Activated naive CD4-positive, alpha-beta T cell treated with anti-CD3 and anti-CD28 coated beads for 36 hours (primary cell): ENCODE results near the gene TMEM167A. TPM values are rescaled to one million over a fixed set of nuclear protein-coding genes. Genes with fewer than 3 reads are reported as not detected.
A peak's percentile ranks its signal among the peaks of the same experiment; 100 is the strongest.

Experiments
- CTCF ChIA-PET: fragments of 350-600 bp; sonication (Branson Sonifier 250); formaldehyde crosslinking; loops from one replicate; lab custom pipeline; 2021; ENCODE audit warnings: antibody characterized with exemption; lab: Charles Lee
- DNase-seq: peaks from one replicate; pipeline ENCODE4 v3.0.0-alpha.2; 2020
- H3K27ac Mint-ChIP-seq: one replicate; pipeline ENCODE4 v1.8.0; 2021; ENCODE audit warnings: mild to moderate bottlenecking, mixed read lengths
- H3K27me3 Mint-ChIP-seq: one replicate; pipeline ENCODE4 v1.8.0; 2021; ENCODE audit warnings: low read depth, mixed read lengths
- H3K36me3 Mint-ChIP-seq: one replicate; pipeline ENCODE4 v1.8.0; 2021; ENCODE audit warnings: low read depth, mixed read lengths
- H3K4me1 Mint-ChIP-seq: one replicate; pipeline ENCODE4 v1.8.0; 2021; ENCODE audit warnings: low read depth, mixed read lengths
- H3K4me3 Mint-ChIP-seq: one replicate; pipeline ENCODE4 v1.8.0; 2021; ENCODE audit warnings: mild to moderate bottlenecking, moderate library complexity, mixed read lengths
- H3K9me3 Mint-ChIP-seq: one replicate; pipeline ENCODE4 v1.8.0; 2021; ENCODE audit warnings: mixed read lengths
- intact Hi-C: fragments of 100-400 bp; cut with micrococcal nuclease; formaldehyde crosslinking; loops from one replicate; pipeline ENCODE4 v1.15.1; 2023
- total RNA-seq, 2 experiments: library from RNA; stranded (reverse); gene quantifications; one replicate each; pipeline ENCODE4 v1.2.3, GENCODE V29; 2021

Gene TMEM167A
- 10 to 100 TPM; 58.8 to 64.4 TPM for total RNA-seq

- H3K4me3 Mint-ChIP-seq = peak within 1 kb of the TSS; percentile 98
- peak; percentile 95 for DNase-seq
- peaks cover 25% of the 10 kb centered on the region for H3K36me3 Mint-ChIP-seq
- intact Hi-C loops = loop anchor here (2.0 to 10.0 kb wide), 7 partner anchors 110 to 1776 kb away; partner anchors contain the start of genes ATG10, RPS23 and ZCCHC9
- no peaks in the 10 kb centered on the region for H3K9me3 Mint-ChIP-seq
- peak within 1 kb of the TSS; percentile 96 for H3K27ac Mint-ChIP-seq
- no peaks in the 10 kb centered on the region for H3K27me3 Mint-ChIP-seq
- CTCF ChIA-PET = no interaction called here
- peaks cover 48% of the 10 kb centered on the region for H3K4me1 Mint-ChIP-seq
Observed at GRCh38 chr5:83076742-83077661, at the start of gene TMEM167A, which contains the start of gene XRCC4. TMEM167A (minus strand) TSS chr5:83077394; CDS start chr5:83077323, 71 bp downstream. XRCC4 (plus strand) TSS chr5:83077547; CDS start chr5:83104920, 27,373 bp downstream.

GRCh38 chr5:83126501-83126900, 49.3 kb upstream of the TMEM167A start:
- CTCF ChIA-PET = no interaction called here
- H3K36me3 Mint-ChIP-seq = peaks cover 22% of the 10 kb centered on the region
- no peaks in the 10 kb centered on the region for H3K27me3 Mint-ChIP-seq
- peaks cover 17% of the 10 kb centered on the region for H3K9me3 Mint-ChIP-seq
- intact Hi-C loops = no loop called here
- no peaks in the 10 kb centered on the region for H3K4me1 Mint-ChIP-seq
- no peak for DNase-seq
- H3K4me3 Mint-ChIP-seq = no peak overlapping the region
- no peak overlapping the region for H3K27ac Mint-ChIP-seq

DNA sequence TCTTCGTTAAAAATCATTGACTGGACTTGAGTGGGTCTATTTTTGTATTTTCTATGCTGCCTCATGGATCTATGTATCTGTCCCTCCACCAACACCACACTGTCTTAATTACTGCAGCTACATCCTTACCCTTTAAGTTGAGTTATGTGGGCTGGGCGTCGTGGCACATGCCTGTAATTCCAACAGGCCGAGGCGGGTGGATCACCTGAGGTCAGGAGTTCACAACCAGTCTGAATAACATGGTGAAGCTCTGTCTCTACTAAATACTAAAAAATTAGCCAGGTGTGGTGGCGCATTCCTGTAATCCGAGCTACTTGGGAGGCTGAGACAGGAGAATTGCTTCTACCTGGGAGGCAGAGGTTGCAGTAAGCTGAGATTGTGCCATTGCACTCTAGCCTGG, 48.4 kb upstream of the TMEM167A start:
- no peaks in the 10 kb centered on the region for H3K27me3 Mint-ChIP-seq
- intact Hi-C loops = no loop called here
- peaks cover 17% of the 10 kb centered on the region for H3K36me3 Mint-ChIP-seq
- no peak overlapping the region for H3K4me3 Mint-ChIP-seq
- H3K9me3 Mint-ChIP-seq = peaks cover 10% of the 10 kb centered on the region
- no peak overlapping the region for H3K27ac Mint-ChIP-seq
- H3K4me1 Mint-ChIP-seq = no peaks in the 10 kb centered on the region
- DNase-seq = no peak
- CTCF ChIA-PET = no interaction called here

GRCh38 chr5:83124593-83124992, 47.4 kb upstream of the TMEM167A start:
- Mint-ChIP-seq H3K27me3 (no peaks in the 10 kb centered on the region), H3K4me3 (no peak overlapping the region), H3K27ac (no peak overlapping the region), H3K4me1 (no peaks in the 10 kb centered on the region), H3K9me3 (peaks cover 10% of the 10 kb centered on the region), H3K36me3 (peaks cover 13% of the 10 kb centered on the region)
- no peak for DNase-seq
- intact Hi-C loops = no loop called here
- CTCF ChIA-PET = no interaction called here

- Mint-ChIP-seq H3K27me3 (no peaks in the 10 kb centered on the region), H3K9me3 (peaks cover 10% of the 10 kb centered on the region), H3K4me1 (no peaks in the 10 kb centered on the region), H3K27ac (no peak overlapping the region), H3K4me3 (no peak overlapping the region), H3K36me3 (peaks cover 22% of the 10 kb centered on the region)
- intact Hi-C loops = no loop called here
- CTCF ChIA-PET = no interaction called here
- no peak for DNase-seq
Observed at GRCh38 chr5:83118976-83119375, 41.8 kb upstream of the TMEM167A start.

DNA sequence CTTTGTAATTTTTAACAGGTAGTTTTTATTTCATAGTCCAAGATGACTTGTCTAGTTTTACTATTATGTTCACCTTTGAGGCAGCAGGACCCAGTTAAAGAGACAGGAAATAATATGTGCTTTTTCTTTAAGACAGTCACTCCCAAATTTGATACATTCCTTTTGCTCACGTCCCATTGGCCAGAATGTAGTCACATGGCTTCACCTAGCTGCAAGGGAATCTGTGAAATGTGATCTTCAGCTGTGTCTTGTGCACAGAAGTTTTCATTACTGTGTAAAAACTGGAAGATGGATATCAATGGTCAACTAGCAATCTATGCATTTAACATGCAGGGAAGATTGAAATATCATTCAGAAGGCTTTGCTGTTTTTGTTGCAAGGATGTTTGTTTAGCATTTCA, 41.3 kb upstream of the TMEM167A start:
- no peak overlapping the region for H3K27ac Mint-ChIP-seq
- H3K4me3 Mint-ChIP-seq = no peak overlapping the region
- H3K27me3 Mint-ChIP-seq = no peaks in the 10 kb centered on the region
- intact Hi-C loops = no loop called here
- H3K4me1 Mint-ChIP-seq = no peaks in the 10 kb centered on the region
- H3K9me3 Mint-ChIP-seq = peaks cover 13% of the 10 kb centered on the region
- CTCF ChIA-PET = no interaction called here
- H3K36me3 Mint-ChIP-seq = peaks cover 24% of the 10 kb centered on the region
- DNase-seq = no peak

DNA sequence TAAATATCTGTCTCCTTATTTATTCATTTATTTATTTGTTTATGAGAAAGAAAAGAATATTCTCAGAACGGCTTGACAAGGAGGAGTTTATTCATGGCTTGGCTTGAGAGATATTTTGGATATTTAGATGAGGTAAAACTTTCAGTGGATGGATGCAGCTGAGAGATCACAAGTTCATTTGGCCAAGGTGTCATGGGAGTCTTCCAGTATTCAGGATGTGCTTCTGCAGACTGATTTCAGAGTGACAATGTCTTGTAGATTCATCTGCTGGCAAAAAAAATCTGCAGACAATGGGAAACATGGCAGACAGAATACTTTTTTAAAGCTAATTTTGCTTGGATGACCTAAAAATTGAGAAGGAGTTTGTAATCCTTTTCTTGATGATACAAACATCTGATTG, 38.6 kb upstream of the TMEM167A start:
- DNase-seq = no peak
- Mint-ChIP-seq H3K27ac (no peak overlapping the region), H3K27me3 (no peaks in the 10 kb centered on the region), H3K4me1 (no peaks in the 10 kb centered on the region), H3K4me3 (no peak overlapping the region), H3K9me3 (peaks cover 21% of the 10 kb centered on the region), H3K36me3 (peaks cover 38% of the 10 kb centered on the region)
- intact Hi-C loops = no loop called here
- CTCF ChIA-PET = no interaction called here

DNA sequence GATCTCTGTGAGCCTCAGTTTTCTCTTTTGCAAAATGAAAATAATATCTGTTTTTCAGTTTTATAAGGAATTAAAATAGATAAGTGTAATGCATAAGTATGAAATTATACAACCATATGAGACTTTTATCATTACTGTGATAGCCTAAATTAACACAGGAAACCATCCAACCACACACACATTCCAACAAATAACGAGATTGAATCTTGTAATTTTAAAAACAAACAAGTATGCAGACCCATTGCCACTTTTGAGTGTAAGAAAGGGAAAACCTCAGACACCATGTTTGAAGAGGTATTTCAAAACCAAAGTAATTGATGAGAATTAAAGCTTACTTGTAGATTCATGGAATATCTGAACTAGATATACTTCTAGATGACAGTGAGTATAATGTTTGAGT, 32.2 kb upstream of the TMEM167A start:
- CTCF ChIA-PET = no interaction called here
- Mint-ChIP-seq H3K27me3 (no peaks in the 10 kb centered on the region), H3K4me3 (no peak overlapping the region), H3K4me1 (no peaks in the 10 kb centered on the region), H3K27ac (no peak overlapping the region), H3K9me3 (peaks cover 10% of the 10 kb centered on the region), H3K36me3 (peaks cover 31% of the 10 kb centered on the region)
- no peak for DNase-seq
- intact Hi-C loops = no loop called here

- DNase-seq = no peak
- Mint-ChIP-seq H3K9me3 (peaks cover 3% of the 10 kb centered on the region), H3K27ac (no peak overlapping the region), H3K4me3 (no peak overlapping the region), H3K27me3 (no peaks in the 10 kb centered on the region), H3K36me3 (peaks cover 20% of the 10 kb centered on the region), H3K4me1 (no peaks in the 10 kb centered on the region)
- intact Hi-C loops = no loop called here
- CTCF ChIA-PET = no interaction called here
Observed at GRCh38 chr5:83107692-83108420, 30.7 kb upstream of the TMEM167A start.

- H3K4me1 Mint-ChIP-seq = peaks cover 2% of the 10 kb centered on the region
- peaks cover 8% of the 10 kb centered on the region for H3K36me3 Mint-ChIP-seq
- DNase-seq = no peak
- H3K27ac Mint-ChIP-seq = no peak overlapping the region
- no peak overlapping the region for H3K4me3 Mint-ChIP-seq
- no peaks in the 10 kb centered on the region for H3K9me3 Mint-ChIP-seq
- intact Hi-C loops = no loop called here
- CTCF ChIA-PET = no interaction called here
- no peaks in the 10 kb centered on the region for H3K27me3 Mint-ChIP-seq
Observed at GRCh38 chr5:83104021-83104420, 26.8 kb upstream of the TMEM167A start.

- intact Hi-C loops = no loop called here
- Mint-ChIP-seq H3K27ac (no peak overlapping the region), H3K27me3 (no peaks in the 10 kb centered on the region), H3K36me3 (peaks cover 8% of the 10 kb centered on the region), H3K4me3 (no peak overlapping the region), H3K4me1 (peaks cover 2% of the 10 kb centered on the region), H3K9me3 (no peaks in the 10 kb centered on the region)
- no peak for DNase-seq
- CTCF ChIA-PET = no interaction called here
Observed at GRCh38 chr5:83102364-83102980, 25.3 kb upstream of the TMEM167A start.

DNA sequence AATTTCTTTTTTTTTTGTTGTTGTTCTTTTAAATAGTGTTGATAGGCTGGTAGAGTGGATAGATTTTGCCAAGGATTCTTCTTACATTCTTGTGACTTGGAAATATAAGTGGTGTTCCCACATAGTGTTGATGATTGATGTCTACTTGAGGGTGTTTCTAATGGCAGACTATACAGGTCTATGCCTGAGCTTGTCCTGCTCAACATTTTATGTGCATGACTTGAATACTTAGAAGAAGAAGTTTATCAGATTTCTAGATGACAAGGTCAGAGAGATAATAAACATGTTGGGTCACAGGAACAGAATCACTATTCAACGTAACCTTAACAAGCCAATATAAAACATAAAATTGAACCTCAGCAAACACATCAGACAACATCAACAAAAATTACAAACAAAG, 24.3 kb upstream of the TMEM167A start:
- CTCF ChIA-PET = no interaction called here

More for the DNA sequence above, 24.3 kb upstream of the TMEM167A start:
- Mint-ChIP-seq H3K9me3 (no peaks in the 10 kb centered on the region), H3K4me3 (no peak overlapping the region), H3K4me1 (peaks cover 2% of the 10 kb centered on the region), H3K36me3 (peaks cover 3% of the 10 kb centered on the region), H3K27ac (no peak overlapping the region), H3K27me3 (no peaks in the 10 kb centered on the region)
- intact Hi-C loops = no loop called here
- no peak for DNase-seq
